CD4-positive, alpha-beta T cell treated with Interleukin-15 for 4 hours (primary cell): ENCODE results near the gene PACRG.

Experiments
- DNase-seq: peaks from one replicate; pipeline ENCODE4 v3.0.0-alpha.2; 2020; ENCODE audit warnings: low spot score

Gene PACRG

GRCh38 chr6:163200694-163201093, 472.9 kb downstream of the PACRG start:
- DNase-seq, result no peak

- no peak for DNase-seq
Measured at GRCh38 chr6:163201855-163202254, 474.1 kb downstream of the PACRG start.

- DNase-seq, result no peak
Measured at GRCh38 chr6:163206196-163206595, 478.4 kb downstream of the PACRG start.

- DNase-seq, result no peak
Measured at GRCh38 chr6:163207431-163208383, 479.9 kb downstream of the PACRG start.

- no peak for DNase-seq
Measured at GRCh38 chr6:163209005-163209404, 481.2 kb downstream of the PACRG start.

GRCh38 chr6:163212123-163212522, 484.3 kb downstream of the PACRG start:
- DNase-seq, result no peak

- no peak for DNase-seq
Measured at GRCh38 chr6:163214259-163214658, 486.5 kb downstream of the PACRG start.

- DNase-seq, result no peak
Measured at GRCh38 chr6:163218361-163218894, 490.7 kb downstream of the PACRG start.

- no peak for DNase-seq
Measured at GRCh38 chr6:163226181-163226835, 498.5 kb downstream of the PACRG start.

GRCh38 chr6:163226836-163227485, 499.2 kb downstream of the PACRG start:
- DNase-seq, result no peak

- no peak for DNase-seq
Measured at GRCh38 chr6:163228041-163228440, 500.3 kb downstream of the PACRG start.

- DNase-seq, result no peak
Measured at GRCh38 chr6:163229050-163229449, 501.3 kb downstream of the PACRG start.

GRCh38 chr6:163230901-163231300, 503.1 kb downstream of the PACRG start:
- DNase-seq, result no peak

GRCh38 chr6:163231356-163232014, 503.7 kb downstream of the PACRG start:
- DNase-seq, result no peak

GRCh38 chr6:163232015-163232523, 504.3 kb downstream of the PACRG start:
- DNase-seq, result no peak

GRCh38 chr6:163232649-163233048, 504.9 kb downstream of the PACRG start:
- no peak for DNase-seq

GRCh38 chr6:163237110-163237509, 509.3 kb downstream of the PACRG start:
- DNase-seq, result no peak

GRCh38 chr6:163239572-163240340, 512.0 kb downstream of the PACRG start:
- DNase-seq, result no peak

GRCh38 chr6:163240556-163240955, 512.8 kb downstream of the PACRG start:
- DNase-seq, result no peak

GRCh38 chr6:163241683-163242082, 513.9 kb downstream of the PACRG start:
- DNase-seq, result no peak

- DNase-seq, result no peak
Measured at GRCh38 chr6:163243083-163243482, 515.3 kb downstream of the PACRG start.
